Nephron progenitor cell (in vitro differentiated cells): ENCODE data around the gene LRP11.

Experiments used
- DNase-seq: peaks from one replicate; pipeline ENCODE4 v3.0.0; 2021
- H3K27ac Mint-ChIP-seq: 2 replicates; pipeline ENCODE4 v1.8.0; 2021; ENCODE audit warnings: mild to moderate bottlenecking, moderate library complexity, mixed read lengths
- H3K27me3 Mint-ChIP-seq: 2 replicates; pipeline ENCODE4 v1.8.0; 2021; ENCODE audit warnings: mild to moderate bottlenecking, low read depth, mixed read lengths; ENCODE audit not compliant: poor library complexity
- H3K36me3 Mint-ChIP-seq: 2 replicates; pipeline ENCODE4 v1.8.0; 2021; ENCODE audit warnings: low read depth, mixed read lengths
- H3K4me1 Mint-ChIP-seq: 2 replicates; pipeline ENCODE4 v1.8.0; 2021; ENCODE audit warnings: mixed read lengths
- H3K4me3 Mint-ChIP-seq: 2 replicates; pipeline ENCODE4 v1.8.0; 2021; ENCODE audit warnings: mild to moderate bottlenecking, moderate library complexity, mixed read lengths
- H3K9me3 Mint-ChIP-seq: 2 replicates; pipeline ENCODE4 v1.8.0; 2021; ENCODE audit warnings: mild to moderate bottlenecking, moderate library complexity, mixed read lengths
- TF ChIP-seq, protein P1 (sequence below): fragments of 200-600 bp; sonication (generic); IDR thresholded peaks from 2 replicates; pipeline ENCODE4 v1.5.0; 2021; ENCODE audit warnings: antibody characterized with exemption

Gene LRP11

DNA sequence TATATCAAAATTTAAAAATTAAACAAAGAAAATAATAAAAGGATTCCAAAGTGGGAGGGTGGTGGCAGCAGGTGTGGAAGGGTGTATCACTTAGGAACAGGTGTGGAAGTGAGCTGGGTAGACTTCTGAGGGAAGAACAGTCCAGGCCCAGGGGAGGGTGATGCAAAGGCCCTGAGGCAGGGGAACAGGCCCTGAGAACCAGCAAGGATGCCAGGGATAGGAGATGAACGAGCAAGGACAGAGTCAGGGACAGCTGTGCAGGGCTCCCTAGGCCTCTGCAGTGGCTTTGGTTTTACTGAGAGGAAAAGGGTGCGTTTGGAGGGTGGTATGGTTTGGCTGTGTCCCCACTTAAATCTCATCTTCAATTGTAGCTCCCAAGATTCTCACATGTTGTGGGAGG lies 43.2 kb upstream of the LRP11 start:
- Mint-ChIP-seq H3K9me3 (peaks cover 34% of the 10 kb centered on the region), H3K27me3 (peaks cover 31% of the 10 kb centered on the region), H3K36me3 (peaks cover 4% of the 10 kb centered on the region), H3K4me3 (no peak overlapping the region), H3K4me1 (no peaks in the 10 kb centered on the region), H3K27ac (no peak overlapping the region)
- TF ChIP-seq, protein P1, sequence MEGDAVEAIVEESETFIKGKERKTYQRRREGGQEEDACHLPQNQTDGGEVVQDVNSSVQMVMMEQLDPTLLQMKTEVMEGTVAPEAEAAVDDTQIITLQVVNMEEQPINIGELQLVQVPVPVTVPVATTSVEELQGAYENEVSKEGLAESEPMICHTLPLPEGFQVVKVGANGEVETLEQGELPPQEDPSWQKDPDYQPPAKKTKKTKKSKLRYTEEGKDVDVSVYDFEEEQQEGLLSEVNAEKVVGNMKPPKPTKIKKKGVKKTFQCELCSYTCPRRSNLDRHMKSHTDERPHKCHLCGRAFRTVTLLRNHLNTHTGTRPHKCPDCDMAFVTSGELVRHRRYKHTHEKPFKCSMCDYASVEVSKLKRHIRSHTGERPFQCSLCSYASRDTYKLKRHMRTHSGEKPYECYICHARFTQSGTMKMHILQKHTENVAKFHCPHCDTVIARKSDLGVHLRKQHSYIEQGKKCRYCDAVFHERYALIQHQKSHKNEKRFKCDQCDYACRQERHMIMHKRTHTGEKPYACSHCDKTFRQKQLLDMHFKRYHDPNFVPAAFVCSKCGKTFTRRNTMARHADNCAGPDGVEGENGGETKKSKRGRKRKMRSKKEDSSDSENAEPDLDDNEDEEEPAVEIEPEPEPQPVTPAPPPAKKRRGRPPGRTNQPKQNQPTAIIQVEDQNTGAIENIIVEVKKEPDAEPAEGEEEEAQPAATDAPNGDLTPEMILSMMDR: no peak
- DNase-seq: no peak

DNA sequence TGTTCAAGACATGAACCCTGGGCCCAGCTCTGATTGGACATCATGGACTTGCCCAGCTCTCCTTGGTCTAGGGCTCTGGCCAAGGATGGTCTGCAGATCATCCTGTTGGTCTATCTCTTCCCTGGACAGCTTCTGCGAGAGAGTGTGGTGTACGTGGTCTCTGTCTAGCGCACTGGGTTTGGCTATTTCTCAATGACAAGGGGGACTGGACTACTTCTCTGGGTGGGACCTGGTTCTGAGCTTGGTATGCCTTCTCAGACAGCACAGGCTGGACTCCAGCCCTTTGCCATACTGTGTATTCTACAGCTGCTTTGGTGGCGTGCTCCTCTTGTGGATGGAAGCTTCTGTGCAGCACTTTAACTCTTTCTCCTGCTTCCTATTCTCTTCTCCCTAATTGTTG lies 42.2 kb upstream of the LRP11 start:
- no peak overlapping the region for H3K27ac Mint-ChIP-seq
- TF ChIP-seq, protein P1: no peak
- peaks cover 34% of the 10 kb centered on the region for H3K9me3 Mint-ChIP-seq
- peaks cover 27% of the 10 kb centered on the region for H3K27me3 Mint-ChIP-seq
- peaks cover 4% of the 10 kb centered on the region for H3K36me3 Mint-ChIP-seq
- DNase-seq: no peak
- no peak overlapping the region for H3K4me3 Mint-ChIP-seq
- H3K4me1 Mint-ChIP-seq: no peaks in the 10 kb centered on the region

DNA sequence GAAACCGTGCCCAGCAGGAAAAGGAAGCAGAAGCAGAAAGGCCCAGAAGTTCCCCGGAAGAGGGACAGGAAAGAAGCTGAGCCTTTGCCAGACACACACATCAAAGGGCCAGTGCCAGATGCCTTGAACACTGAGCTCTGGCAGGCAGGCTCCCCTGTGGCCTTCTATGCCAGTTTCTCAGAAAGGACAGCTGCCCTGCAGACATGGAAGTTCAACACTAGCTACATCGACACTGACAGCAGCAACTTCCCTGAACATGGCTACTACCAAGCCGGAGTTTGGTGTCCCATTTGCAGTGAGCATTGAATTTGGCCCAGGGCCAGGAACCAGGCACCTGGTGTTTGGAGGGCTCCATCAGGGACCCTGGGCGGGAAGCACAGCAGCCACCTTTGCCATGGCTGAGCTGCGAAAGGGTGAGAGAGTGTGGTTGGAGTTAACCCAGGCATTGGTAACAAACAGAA lies 41.8 kb upstream of the LRP11 start:
- Mint-ChIP-seq H3K27me3 (peaks cover 27% of the 10 kb centered on the region), H3K27ac (no peak overlapping the region), H3K4me3 (no peak overlapping the region), H3K36me3 (peaks cover 4% of the 10 kb centered on the region), H3K4me1 (no peaks in the 10 kb centered on the region), H3K9me3 (peaks cover 29% of the 10 kb centered on the region)
- DNase-seq: no peak
- TF ChIP-seq, protein P1: no peak

DNA sequence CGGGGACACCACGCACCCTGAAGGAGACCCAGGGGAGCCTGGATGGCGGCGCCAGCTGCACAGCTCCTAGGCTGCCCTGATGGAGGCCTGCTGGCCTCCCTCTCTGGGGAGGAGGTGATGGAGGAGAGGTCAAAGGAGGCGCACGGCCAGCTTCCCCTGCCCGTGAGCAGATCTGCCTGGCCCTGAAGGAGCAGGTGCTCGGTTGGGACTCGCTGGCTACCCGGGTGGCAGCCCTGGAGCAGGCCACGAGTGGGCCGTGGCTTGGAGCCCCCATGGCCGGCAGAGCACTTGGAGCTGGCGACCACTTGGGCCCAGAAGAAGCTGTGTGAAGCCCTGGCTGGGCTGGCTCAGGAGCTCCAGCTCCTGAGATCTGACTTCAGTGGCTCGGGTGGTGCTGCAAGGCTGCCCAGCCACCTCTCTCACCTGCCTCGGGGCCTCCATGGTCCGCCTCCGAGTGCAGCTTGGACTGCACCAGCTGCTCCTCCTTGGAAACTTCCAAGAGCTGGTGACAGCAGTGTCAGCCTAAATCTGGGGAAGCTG lies 41.3 kb upstream of the LRP11 start:
- peaks cover 27% of the 10 kb centered on the region for H3K27me3 Mint-ChIP-seq
- peaks cover 4% of the 10 kb centered on the region for H3K36me3 Mint-ChIP-seq
- TF ChIP-seq, protein P1: no peak
- no peak overlapping the region for H3K27ac Mint-ChIP-seq
- peaks cover 28% of the 10 kb centered on the region for H3K9me3 Mint-ChIP-seq
- H3K4me3 Mint-ChIP-seq: no peak overlapping the region
- H3K4me1 Mint-ChIP-seq: no peaks in the 10 kb centered on the region
- DNase-seq: no peak

DNA sequence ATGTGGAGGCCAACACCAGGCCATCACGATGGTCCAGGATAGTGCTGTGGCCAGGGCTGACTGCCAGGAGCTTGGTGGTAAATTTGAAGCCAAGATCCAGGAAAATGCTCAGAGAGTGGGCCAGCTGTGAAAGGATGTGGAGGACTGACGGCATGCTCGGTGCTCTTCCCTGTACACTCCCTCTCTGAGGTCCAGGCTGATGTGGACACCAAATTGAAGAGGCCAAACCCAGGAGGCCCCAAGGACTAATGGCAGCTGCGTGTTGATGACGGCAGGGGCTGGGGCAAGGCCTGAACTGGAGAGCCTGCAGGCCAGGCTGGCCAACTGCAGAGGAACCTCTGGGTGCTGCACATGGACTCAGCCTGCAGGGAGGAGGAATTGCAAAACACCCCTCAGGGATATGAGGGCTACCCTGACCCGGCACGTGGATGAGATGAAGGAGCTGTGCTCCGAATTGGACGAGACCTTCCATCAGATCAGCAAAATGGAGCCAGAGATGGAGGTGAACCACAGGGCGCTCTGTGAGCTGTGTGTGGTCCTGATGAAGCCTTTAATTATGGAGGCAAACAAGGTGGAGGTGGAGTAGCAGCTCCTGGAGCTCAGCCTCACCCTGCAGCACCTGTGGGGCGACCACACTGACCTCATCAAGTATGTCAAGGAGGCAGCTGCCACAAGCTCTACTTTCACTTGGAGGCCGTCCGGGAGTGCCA lies 40.7 kb upstream of the LRP11 start:
- peaks cover 24% of the 10 kb centered on the region for H3K9me3 Mint-ChIP-seq
- no peak for DNase-seq
- peaks cover 31% of the 10 kb centered on the region for H3K27me3 Mint-ChIP-seq
- no peaks in the 10 kb centered on the region for H3K4me1 Mint-ChIP-seq
- no peak overlapping the region for H3K27ac Mint-ChIP-seq
- no peak overlapping the region for H3K4me3 Mint-ChIP-seq
- peaks cover 4% of the 10 kb centered on the region for H3K36me3 Mint-ChIP-seq
- TF ChIP-seq, protein P1: no peak
